Colonic mucosa (tissue), 4 donors: ENCODE data around the gene PPARGC1A. TPM values are rescaled to one million over a fixed set of nuclear protein-coding genes. Genes with fewer than 3 reads are reported as not detected.

ENCODE experiments used
- DNase-seq: peaks from one replicate; pipeline ENCODE4 v3.0.0-alpha.2; 2020
- H3K27ac ChIP-seq: fragments of 200-600 bp; one replicate; pipeline ENCODE4 v1.8.0; 2021
- H3K27me3 ChIP-seq: fragments of 200-600 bp; one replicate; pipeline ENCODE4 v1.8.0; 2021
- H3K36me3 ChIP-seq: fragments of 200-600 bp; one replicate; pipeline ENCODE4 v1.8.0; 2021
- H3K4me1 ChIP-seq: fragments of 200-600 bp; one replicate; pipeline ENCODE4 v1.8.0; 2021; ENCODE audit warnings: mild to moderate bottlenecking
- H3K4me3 ChIP-seq: fragments of 200-600 bp; one replicate; pipeline ENCODE4 v1.8.0; 2021
- H3K9ac ChIP-seq, 2 donors: one replicate each; pipeline ENCODE4 v1.7.0; 2013; ENCODE audit warnings: control low read depth in 2 of 2, low read depth in 2 of 2, low read length in 2 of 2
- H3K9me3 ChIP-seq: fragments of 200-600 bp; one replicate; pipeline ENCODE4 v1.8.0; 2021
- CTCF ChIP-seq: fragments of 200-600 bp; IDR thresholded peaks from one replicate; pipeline ENCODE4 v1.8.0; 2022; ENCODE audit warnings: antibody characterized with exemption, mild to moderate bottlenecking
- intact Hi-C: fragments of 100-400 bp; cut with DNase I; formaldehyde crosslinking; loops from one replicate; pipeline ENCODE4 v1.14.1; 2022
- total RNA-seq, 2 donors: library from RNA; stranded (reverse); fragmentation: NEBNext Ultra II Directional in 1 of 2; extraction: Animal tissue kit (Norgen Biotek cat#: 25700) in 1 of 2; gene quantifications; one replicate each; pipeline ENCODE4 v1.2.1, GENCODE V29; 2021
- donor health status: healthy.
- donor health status: DM: no; HTN: no; CAD: no.
- donor health status: DM: no; HTN: no; CAD: no.

Gene PPARGC1A
- total RNA-seq, 2 donors from 2014 or later, result 44.4 to 48.4 TPM

GRCh38 chr4:23924556-23924955 is 34.7 kb upstream of the PPARGC1A start:
- intact Hi-C loops, result no loop called here
- H3K36me3 ChIP-seq, result no peaks in the 10 kb centered on the region
- no peak overlapping the region for H3K9ac ChIP-seq
- no peak for TF ChIP-seq CTCF
- DNase-seq, result no peak
- H3K4me3 ChIP-seq, result no peak overlapping the region
- no peaks in the 10 kb centered on the region for H3K4me1 ChIP-seq
- no peak overlapping the region for H3K27ac ChIP-seq
- H3K9me3 ChIP-seq, result no peaks in the 10 kb centered on the region
- no peaks in the 10 kb centered on the region for H3K27me3 ChIP-seq

GRCh38 chr4:23923840-23924239 is 34.0 kb upstream of the PPARGC1A start:
- H3K9me3 ChIP-seq, result no peaks in the 10 kb centered on the region
- no peak for TF ChIP-seq CTCF
- H3K4me3 ChIP-seq, result no peak overlapping the region
- no peak for DNase-seq
- intact Hi-C loops, result no loop called here
- H3K27ac ChIP-seq, result no peak overlapping the region
- H3K4me1 ChIP-seq, result no peaks in the 10 kb centered on the region
- no peaks in the 10 kb centered on the region for H3K36me3 ChIP-seq
- no peak overlapping the region for H3K9ac ChIP-seq
- H3K27me3 ChIP-seq, result no peaks in the 10 kb centered on the region

- Histone ChIP-seq H3K9me3 (no peaks in the 10 kb centered on the region), H3K27ac (no peak overlapping the region), H3K27me3 (no peaks in the 10 kb centered on the region), H3K9ac (no peak overlapping the region), H3K4me1 (no peaks in the 10 kb centered on the region), H3K36me3 (no peaks in the 10 kb centered on the region), H3K4me3 (no peak overlapping the region)
- intact Hi-C loops, result no loop called here
- no peak for TF ChIP-seq CTCF
- DNase-seq, result no peak
These were observed 33.3 kb upstream of the PPARGC1A start for GRCh38 chr4:23923141-23923540.

- Histone ChIP-seq H3K9ac (no peak overlapping the region), H3K4me1 (no peaks in the 10 kb centered on the region), H3K27ac (no peak overlapping the region), H3K9me3 (no peaks in the 10 kb centered on the region), H3K4me3 (no peak overlapping the region), H3K27me3 (no peaks in the 10 kb centered on the region), H3K36me3 (no peaks in the 10 kb centered on the region)
- no peak for TF ChIP-seq CTCF
- no peak for DNase-seq
- intact Hi-C loops, result no loop called here
These were observed 32.8 kb upstream of the PPARGC1A start for GRCh38 chr4:23922541-23923111.

GRCh38 chr4:23922013-23922412 is 32.2 kb upstream of the PPARGC1A start:
- no peak for TF ChIP-seq CTCF
- no peaks in the 10 kb centered on the region for H3K4me1 ChIP-seq
- intact Hi-C loops, result no loop called here
- H3K27me3 ChIP-seq, result no peaks in the 10 kb centered on the region
- H3K9me3 ChIP-seq, result no peaks in the 10 kb centered on the region
- no peaks in the 10 kb centered on the region for H3K36me3 ChIP-seq
- H3K4me3 ChIP-seq, result no peak overlapping the region
- DNase-seq, result no peak
- no peak overlapping the region for H3K27ac ChIP-seq
- no peak overlapping the region for H3K9ac ChIP-seq
